ENCODE measurements around the gene ANKDD1B. TPM values are rescaled to one million over a fixed set of nuclear protein-coding genes. Genes with fewer than 3 reads are reported as not detected.
"Not testable (repeated sequence)": the region's sequence is repeated elsewhere in the genome, so short reads cannot be mapped to it uniquely, and the experiment has no call there.

ANKDD1B gene
- total and polyA plus RNA-seq, 2 of the 8 experiments (the other 6 are each of a cell fraction or from before 2014, with no cell fraction given), result 0.08 to 0.22 TPM

GRCh38 chr5:75603821-75604220, 7.4 kb upstream of the ANKDD1B start (continued):
- no peak for TF ChIP-seq SIRT6 (IDR thresholded peaks at IDR 0.05; ENCODE audit: low read length)

- not testable (repeated sequence) for H3K36me3 ChIP-seq (ENCODE audit: control insufficient read depth in 2 of 4, insufficient read depth in 4 of 4, low read length in 3 of 4); H2BK20ac ChIP-seq (ENCODE audit: low read length); H3K14ac ChIP-seq (ENCODE audit: insufficient read length); H3K27ac ChIP-seq (ENCODE audit: low read depth, low read length); H3K79me1 ChIP-seq (ENCODE audit: low read depth, low read length); H3K79me2 ChIP-seq (ENCODE audit: control insufficient read depth in 1 of 2, insufficient read depth in 2 of 2, low read length in 2 of 2); H3K23ac ChIP-seq (ENCODE audit: insufficient read length); H4K20me1 ChIP-seq (replicated peaks in 1 of 2; ENCODE audit: control insufficient read depth in 1 of 2, insufficient read depth in 2 of 2, low read length in 2 of 2); H2AFZ ChIP-seq (ENCODE audit: low read length); H4K5ac ChIP-seq (ENCODE audit: insufficient read length, low read depth, low read length); H2BK12ac ChIP-seq (ENCODE audit: low read depth, low read length); FAIRE-seq; H3K4ac ChIP-seq (replicated peaks; ENCODE audit: insufficient read length, low read depth, low read length); H2BK15ac ChIP-seq (ENCODE audit: low read length); H3K9me3 ChIP-seq (ENCODE audit: insufficient read depth in 2 of 2, low read depth in 1 of 2, low read length in 1 of 2); H3K4me2 ChIP-seq (ENCODE audit: insufficient read depth in 1 of 2, low read depth in 2 of 2, low read length in 2 of 2); H3K4me3 ChIP-seq (ENCODE audit: extremely low read depth in 1 of 4, insufficient read depth in 2 of 4, low read depth in 3 of 4, low read length in 4 of 4); H4K8ac ChIP-seq (ENCODE audit: extremely low read depth, insufficient read depth, low read length); H2AK5ac ChIP-seq (ENCODE audit: low read depth, low read length); H3K56ac ChIP-seq (replicated peaks; ENCODE audit: insufficient read length, low read depth, low read length); H2BK5ac ChIP-seq (ENCODE audit: low read depth, low read length); H3K27me3 ChIP-seq (replicated peaks in 1 of 4; ENCODE audit: control insufficient read depth in 3 of 4, extremely low read depth in 1 of 4, insufficient read depth in 3 of 4, low read length in 3 of 4); H4K91ac ChIP-seq (replicated peaks; ENCODE audit: insufficient read length, low read length); H3K9ac ChIP-seq (replicated peaks in 1 of 4; ENCODE audit: extremely low read depth in 1 of 4, low read depth in 3 of 4, low read length in 3 of 4); H3K4me1 ChIP-seq (replicated peaks in 1 of 4; ENCODE audit: control insufficient read depth in 3 of 4, insufficient read depth in 4 of 4, low read length in 3 of 4); DNase-seq (ENCODE audit: low read depth in 1 of 2, low spot score in 2 of 2); H2BK120ac ChIP-seq (replicated peaks; ENCODE audit: low read depth, low read length)
- Histone ChIP-seq H3K18ac (ENCODE audit: extremely low read depth, low read length) (0 out of 2 replicates have a peak overlapping the region, but pooled peaks have one; percentile 4), H3K23me2 (ENCODE audit: low read depth, low read length) (peaks cover 13% of the 10 kb centered on the region)
- POLR2A ChIA-PET (ENCODE audit: partially characterized antibody), result interaction anchor here (0.7 kb wide), 1 partner anchor 20 kb away, joined by 3 read pairs; no protein-coding TSS in a partner anchor
- CTCF ChIA-PET (ENCODE audit: partially characterized antibody), result interaction anchor here (0.7 to 1.1 kb wide), 3 partner anchors 23 to 280 kb away, joined by 3 to 4 read pairs (median 3); no protein-coding TSS in a partner anchor
- WGBS, 2 experiments (ENCODE audit: extremely low coverage in 1 of 2, insufficient coverage in 1 of 2, insufficient read length in 1 of 2, insufficient replicate concordance in 2 of 2, low coverage in 1 of 2, low lambda C conversion rate in 2 of 2, missing lambda C conversion rate in 1 of 2), result 73% methylated on average over 4 of the region's 5 CpGs; no CpG with 5 or more reads in 1 of the 2 experiments
Observed at GRCh38 chr5:75607341-75607740, 3.9 kb upstream of the ANKDD1B start.

Measured in H1 (cell line).